K562 treated with DMSO at 1 percent for 4 hours (cell line): ENCODE measurements around the gene CCNA2. TPM values are rescaled to one million over a fixed set of nuclear protein-coding genes. Genes with fewer than 3 reads are reported as not detected.

ENCODE experiments used
- total RNA-seq: library from RNA; unstranded; fragments of 300-600 nt; gene quantifications from 2 replicates; pipeline ENCODE4 v1.2.3, GENCODE V29; 2022; ENCODE audit not compliant: insufficient read depth

The CCNA2 gene
- total RNA-seq, result 89.7 and 89.9 TPM in 2 replicates

DNA sequence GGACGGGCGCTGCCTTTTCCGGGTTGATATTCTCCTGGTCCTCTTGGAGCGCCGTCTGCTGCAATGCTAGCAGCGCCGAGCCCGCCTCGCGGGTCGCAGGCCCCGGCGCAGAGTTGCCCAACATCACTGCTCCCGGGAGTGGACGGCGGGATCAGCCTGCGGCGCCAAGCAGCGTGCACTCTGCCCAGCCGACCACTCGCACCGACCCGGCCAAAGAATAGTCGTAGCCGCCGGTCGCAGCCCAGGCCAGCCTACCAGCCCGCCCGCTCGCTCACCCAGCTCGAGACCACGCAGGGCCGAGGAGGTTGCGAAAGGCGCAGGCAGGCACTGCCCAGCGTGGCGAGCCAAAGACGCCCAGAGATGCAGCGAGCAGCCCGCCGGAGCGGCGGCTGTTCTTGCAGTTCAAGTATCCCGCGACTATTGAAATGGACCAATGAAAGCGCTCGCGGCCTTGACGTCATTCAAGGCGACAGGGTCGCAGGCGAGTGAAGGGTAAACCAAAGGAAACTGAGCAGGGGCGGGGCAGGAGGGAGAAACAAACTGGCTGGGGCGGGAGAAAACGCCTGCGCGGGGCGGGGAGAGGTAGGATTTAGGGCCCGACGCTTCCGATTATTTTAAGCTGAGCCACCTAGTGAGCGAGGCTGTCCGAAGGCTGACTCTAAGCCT lies at the start of gene CCNA2:
CCNA2 (minus strand) TSS at position 379 of the 666 bp plus-strand sequence; CDS start at position 124, 255 bp downstream.

DNA sequence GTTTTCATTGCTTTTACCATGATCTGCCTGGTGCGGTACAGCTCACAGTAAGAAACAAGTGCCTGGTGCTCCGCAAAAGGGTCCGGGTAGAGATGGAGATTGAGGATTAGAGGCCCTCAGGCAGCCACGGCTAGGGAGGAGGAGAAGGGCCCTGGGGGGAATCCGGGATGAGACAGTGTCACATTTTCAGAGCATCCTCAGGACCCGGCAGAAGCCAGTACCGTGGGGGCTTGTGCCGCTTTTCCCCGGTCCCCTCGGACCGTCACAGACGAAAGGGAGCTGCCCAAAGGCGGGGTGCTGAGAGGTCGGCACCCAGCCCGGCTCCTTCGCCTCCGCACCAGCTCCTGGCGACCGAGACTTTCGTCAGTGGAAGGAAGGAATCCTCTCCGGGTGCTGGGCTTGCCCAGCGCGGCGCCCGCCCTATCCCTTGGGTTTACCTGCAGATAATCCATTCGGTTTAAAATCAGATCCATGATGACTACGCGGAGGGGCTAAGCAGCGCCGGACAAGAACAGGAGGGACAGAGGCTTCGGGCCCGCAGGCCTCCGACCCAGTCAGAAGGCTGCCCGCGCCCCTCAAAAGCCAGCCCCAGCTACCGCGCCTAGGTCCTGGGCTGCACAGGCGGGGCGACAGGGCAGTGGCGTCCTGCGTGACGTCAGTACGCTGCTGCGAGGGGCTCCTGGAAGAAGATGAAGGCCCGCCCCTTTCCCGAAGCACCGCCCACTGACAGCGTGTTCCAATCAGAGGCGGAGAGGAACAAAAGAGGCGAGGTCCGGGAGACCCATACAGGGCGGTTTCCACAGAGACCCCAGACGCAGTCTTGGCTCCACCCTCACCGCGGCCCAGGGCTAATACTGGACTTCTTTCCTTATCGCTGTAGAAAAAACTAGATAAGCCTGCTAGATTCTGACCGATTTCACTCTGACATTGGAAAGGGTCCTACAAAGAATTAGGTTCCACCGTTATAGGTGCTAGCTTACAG lies 46.4 kb upstream of the CCNA2 start, which contains the start of gene BBS7:
BBS7 (minus strand) TSS at position 634 of the 982 bp plus-strand sequence; CDS start at position 473, 161 bp downstream.

DNA sequence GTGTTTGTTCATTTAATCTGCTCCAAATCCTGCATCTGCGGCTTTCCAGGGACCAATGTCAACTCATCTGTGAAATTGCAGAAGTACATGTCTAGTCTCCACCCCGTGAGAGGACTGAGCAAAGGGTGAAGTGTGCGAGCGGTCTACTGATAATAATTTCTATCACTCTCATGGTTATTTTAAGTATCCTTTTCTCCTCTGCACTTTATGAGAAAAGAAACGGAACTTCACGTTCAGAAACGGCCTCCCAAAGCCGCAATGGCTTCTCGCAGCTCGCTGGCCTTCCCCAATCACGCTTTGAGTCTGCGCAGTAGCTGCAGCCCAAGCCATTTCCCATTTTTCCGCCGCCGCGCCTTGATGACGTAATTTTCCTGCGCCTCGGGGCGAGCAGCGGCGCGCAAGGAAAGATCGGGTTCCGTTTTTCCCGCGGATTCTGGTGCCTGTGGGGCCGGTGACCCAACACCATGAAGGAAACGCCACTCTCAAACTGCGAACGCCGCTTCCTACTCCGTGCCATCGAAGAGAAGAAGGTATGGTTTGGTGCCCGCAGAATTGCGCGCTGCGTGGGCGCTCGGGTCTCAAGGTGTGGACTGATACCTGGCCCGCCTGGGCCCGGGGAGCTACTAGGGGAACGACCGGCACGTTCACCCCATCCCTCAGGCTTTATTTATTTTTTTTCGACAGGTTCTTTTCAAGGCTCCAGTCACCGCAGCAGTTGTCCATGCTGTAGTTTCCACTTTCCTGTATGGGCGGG lies 22.5 kb downstream of the CCNA2 start, which contains the start of gene EXOSC9:
EXOSC9 (plus strand) TSS at position 363 of the 754 bp plus-strand sequence; CDS start at position 465, 102 bp downstream.

Other genes with a start within 250 kb of the CCNA2 start
- gene ANXA5, start 126.9 kb downstream of the CCNA2 start, total RNA-seq, result 103 and 117 TPM in 2 replicates
- not detected in 2 replicates for gene SMIM43, start 58.7 kb downstream of the CCNA2 start, total RNA-seq
- 46.8 and 48.3 TPM in 2 replicates for gene EXOSC9, start 22.6 kb downstream of the CCNA2 start, total RNA-seq
- 6.4 and 7.0 TPM in 2 replicates for gene BBS7, start 46.6 kb upstream of the CCNA2 start, total RNA-seq
- not detected in 2 replicates for gene TRPC3, start 128.2 kb upstream of the CCNA2 start, total RNA-seq